GM10248 (cell line): ENCODE data around the gene KLHDC7B.

Source experiments
- CTCF ChIA-PET: fragments of 300-600 bp; sonication (Branson Sonifier 250); formaldehyde crosslinking; extraction: SDS; loops from one replicate; lab custom pipeline; 2021; ENCODE audit warnings: antibody characterized with exemption; lab: Yijun Ruan, JAX
- POLR2A ChIA-PET: fragments of 350-650 bp; sonication (Branson Sonifier 250); formaldehyde crosslinking; extraction: SDS; loops from one replicate; lab custom pipeline; 2020; ENCODE audit warnings: antibody characterized with exemption; lab: Yijun Ruan, JAX
- DNase-seq: peaks from one replicate; pipeline ENCODE4 v3.0.0; 2012; ENCODE audit errors: extremely low spot score
- TF ChIP-seq, protein P1 (sequence below): IDR thresholded peaks from 2 replicates; pipeline ENCODE4 v1.5.1; 2012; ENCODE audit warnings: mild to moderate bottlenecking, low read depth; ENCODE audit errors: extremely low read depth, missing control alignments, control extremely low read depth

KLHDC7B gene

DNA sequence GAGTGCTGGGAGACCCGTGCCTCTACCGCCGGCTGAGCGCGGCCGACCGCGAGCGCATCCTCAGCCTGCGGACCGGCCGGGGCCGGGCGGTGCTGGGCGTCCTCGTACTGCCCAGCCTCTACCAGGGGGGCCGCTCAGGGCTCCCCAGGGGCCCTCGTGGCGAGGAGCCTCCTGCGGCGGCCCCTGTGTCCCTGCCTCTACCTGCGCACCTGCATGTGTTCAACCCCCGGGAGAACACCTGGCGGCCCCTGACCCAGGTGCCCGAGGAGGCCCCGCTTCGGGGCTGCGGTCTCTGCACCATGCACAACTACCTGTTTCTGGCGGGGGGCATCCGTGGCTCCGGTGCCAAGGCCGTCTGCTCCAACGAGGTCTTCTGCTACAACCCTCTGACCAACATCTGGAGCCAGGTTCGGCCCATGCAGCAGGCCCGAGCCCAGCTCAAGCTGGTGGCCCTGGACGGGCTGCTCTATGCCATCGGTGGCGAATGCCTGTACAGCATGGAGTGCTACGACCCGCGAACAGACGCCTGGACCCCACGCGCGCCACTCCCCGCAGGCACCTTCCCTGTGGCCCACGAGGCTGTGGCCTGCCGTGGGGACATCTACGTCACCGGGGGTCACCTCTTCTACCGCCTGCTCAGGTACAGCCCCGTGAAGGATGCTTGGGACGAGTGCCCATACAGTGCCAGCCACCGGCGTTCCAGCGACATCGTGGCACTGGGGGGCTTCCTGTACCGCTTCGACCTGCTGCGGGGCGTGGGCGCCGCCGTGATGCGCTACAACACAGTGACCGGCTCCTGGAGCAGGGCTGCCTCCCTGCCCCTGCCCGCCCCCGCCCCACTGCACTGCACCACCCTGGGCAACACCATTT lies 3.5 kb downstream of the KLHDC7B start:
- POLR2A ChIA-PET: interaction anchor here (0.8 kb wide), 1 partner anchor 14 kb away, joined by 3 read pairs; no protein-coding TSS in a partner anchor
- peak; percentile 8 for DNase-seq
- TF ChIP-seq, protein P1, sequence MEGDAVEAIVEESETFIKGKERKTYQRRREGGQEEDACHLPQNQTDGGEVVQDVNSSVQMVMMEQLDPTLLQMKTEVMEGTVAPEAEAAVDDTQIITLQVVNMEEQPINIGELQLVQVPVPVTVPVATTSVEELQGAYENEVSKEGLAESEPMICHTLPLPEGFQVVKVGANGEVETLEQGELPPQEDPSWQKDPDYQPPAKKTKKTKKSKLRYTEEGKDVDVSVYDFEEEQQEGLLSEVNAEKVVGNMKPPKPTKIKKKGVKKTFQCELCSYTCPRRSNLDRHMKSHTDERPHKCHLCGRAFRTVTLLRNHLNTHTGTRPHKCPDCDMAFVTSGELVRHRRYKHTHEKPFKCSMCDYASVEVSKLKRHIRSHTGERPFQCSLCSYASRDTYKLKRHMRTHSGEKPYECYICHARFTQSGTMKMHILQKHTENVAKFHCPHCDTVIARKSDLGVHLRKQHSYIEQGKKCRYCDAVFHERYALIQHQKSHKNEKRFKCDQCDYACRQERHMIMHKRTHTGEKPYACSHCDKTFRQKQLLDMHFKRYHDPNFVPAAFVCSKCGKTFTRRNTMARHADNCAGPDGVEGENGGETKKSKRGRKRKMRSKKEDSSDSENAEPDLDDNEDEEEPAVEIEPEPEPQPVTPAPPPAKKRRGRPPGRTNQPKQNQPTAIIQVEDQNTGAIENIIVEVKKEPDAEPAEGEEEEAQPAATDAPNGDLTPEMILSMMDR: no peak
- CTCF ChIA-PET: interaction anchor here (1.2 to 16.1 kb wide), 6 partner anchors 8 to 71 kb away, joined by 7 to 136 read pairs (median 9); partner anchors contain the start of genes SCO2, SYCE3 and TYMP

DNA sequence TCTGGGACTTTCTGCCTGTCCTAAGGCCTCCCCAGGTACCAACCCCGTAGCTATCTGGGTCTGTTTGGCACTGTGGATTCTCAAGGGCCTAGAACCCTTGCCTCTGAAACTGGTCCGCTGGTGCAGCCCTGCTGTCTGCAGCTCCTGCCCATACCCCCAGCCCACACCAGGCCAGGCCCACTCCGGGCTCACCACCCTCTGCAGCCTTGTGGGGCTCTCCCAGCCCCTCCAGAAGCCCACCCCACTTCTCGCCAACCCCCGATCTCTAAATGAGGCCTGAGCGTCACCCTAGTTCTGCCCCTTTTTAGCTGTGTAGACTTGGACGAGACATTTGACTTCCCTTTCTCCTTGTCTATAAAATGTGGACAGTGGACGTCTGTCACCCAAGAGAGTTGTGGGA lies 4.7 kb downstream of the KLHDC7B start:
- DNase-seq: no peak
- ChIA-PET POLR2A (interaction anchor here (0.9 kb wide), 1 partner anchor 13 kb away, joined by 3 read pairs; no protein-coding TSS in a partner anchor), CTCF (interaction anchor here (0.9 to 16.1 kb wide), 4 partner anchors 11 to 23 kb away, joined by 3 to 136 read pairs (median 36); partner anchors contain the start of genes SCO2, SYCE3 and TYMP)
- TF ChIP-seq, protein P1: no peak

- CTCF ChIA-PET: interaction anchor here (0.8 to 16.1 kb wide), 5 partner anchors 12 to 70 kb away, joined by 3 to 136 read pairs (median 3); partner anchors contain the start of genes SCO2, SYCE3 and TYMP
- TF ChIP-seq, protein P1: no peak
- no peak for DNase-seq
- POLR2A ChIA-PET: no interaction called here
Measured at GRCh38 chr22:50551160-50551752, 5.6 kb downstream of the KLHDC7B start.

GRCh38 chr22:50553310-50553709 lies 7.6 kb downstream of the KLHDC7B start:
- TF ChIP-seq, protein P1: no peak
- DNase-seq: no peak
- ChIA-PET CTCF (interaction anchor here (6.6 to 16.1 kb wide), 2 partner anchors 11 to 26 kb away, joined by 68 to 136 read pairs; partner anchors contain the start of genes SCO2, SYCE3 and TYMP), POLR2A (interaction anchor here (0.6 to 0.7 kb wide), 2 partner anchors 28 to 355 kb away, joined by 3 to 4 read pairs; partner anchors contain the start of gene SCO2)

- no peak for DNase-seq
- TF ChIP-seq, protein P1: no peak
- CTCF ChIA-PET: interaction anchor here (1.0 to 2.3 kb wide), 7 partner anchors 9 to 64 kb away, joined by 4 to 11 read pairs (median 4); partner anchors contain the start of gene SCO2
- POLR2A ChIA-PET: no interaction called here
Measured at GRCh38 chr22:50556703-50557102, 11.0 kb downstream of the KLHDC7B start.

- ChIA-PET CTCF (interaction anchor here (1.0 to 2.2 kb wide), 5 partner anchors 10 to 74 kb away, joined by 3 to 7 read pairs (median 6); partner anchors contain the start of genes KLHDC7B and SCO2), POLR2A (interaction anchor here (0.6 kb wide), 1 partner anchor 60 kb away, joined by 4 read pairs; no protein-coding TSS in a partner anchor)
Measured at GRCh38 chr22:50560034-50560433, 14.3 kb downstream of the KLHDC7B start.

More at GRCh38 chr22:50560034-50560433, 14.3 kb downstream of the KLHDC7B start:
- DNase-seq: no peak
- TF ChIP-seq, protein P1: no peak
